Measurements from ENCODE around the gene VAV1.
"Not testable (repeated sequence)": the region's sequence is repeated elsewhere in the genome, so short reads cannot be mapped to it uniquely, and the experiment has no call there.

The VAV1 gene

DNA sequence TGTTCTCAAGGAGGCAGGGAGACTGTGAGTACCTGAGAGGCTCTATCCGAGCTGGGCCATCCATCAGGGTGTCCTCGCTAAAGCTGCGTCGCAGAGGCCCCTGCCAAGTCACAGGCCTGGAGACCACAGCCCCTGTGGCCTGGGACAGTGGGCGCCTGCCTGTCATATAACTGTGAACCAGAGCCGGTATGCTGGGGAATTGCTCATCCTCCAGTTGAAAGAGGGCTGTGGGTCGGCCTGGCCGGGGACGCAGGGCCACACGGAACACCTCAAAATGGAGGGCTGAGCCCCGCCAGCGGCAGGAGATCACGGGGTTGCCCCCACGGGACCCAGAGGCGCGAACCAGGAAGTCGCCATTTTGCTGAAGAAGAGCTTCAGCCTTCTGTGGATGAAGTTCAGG lies 11.9 kb upstream of the VAV1 start:
- DNase-seq (ENCODE audit: low read depth) = no peak

DNA sequence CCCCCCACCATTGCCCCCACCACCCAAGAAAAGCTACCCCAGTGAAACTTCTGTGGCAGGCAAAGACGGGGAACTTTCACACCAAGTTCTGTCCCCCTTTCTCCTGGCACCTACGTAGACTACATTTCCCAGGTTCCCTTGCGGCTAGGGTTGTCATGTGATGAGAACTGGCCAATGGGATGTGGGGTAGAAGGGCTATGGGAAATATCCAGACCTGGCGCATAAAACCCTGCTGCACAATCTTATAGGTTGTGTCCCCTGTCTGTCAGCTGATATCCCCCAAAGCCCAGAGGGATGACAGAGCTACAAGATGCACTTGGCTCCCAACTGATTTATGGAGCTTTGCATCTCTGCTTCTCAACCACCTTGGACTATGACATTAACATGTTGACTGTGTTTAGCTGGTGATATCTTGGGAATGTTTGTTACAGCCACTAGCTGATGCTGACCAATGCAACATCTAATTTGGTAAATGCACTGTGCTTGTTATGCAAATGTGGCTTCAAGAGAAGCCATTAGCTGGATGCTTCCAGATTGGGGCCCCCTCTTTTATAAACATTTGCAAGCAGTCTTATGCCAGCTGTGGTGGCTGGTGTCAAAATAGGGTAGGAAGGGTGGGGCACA lies 11.3 kb upstream of the VAV1 start:
- DNase-seq (ENCODE audit: low read depth) = no peak

DNA sequence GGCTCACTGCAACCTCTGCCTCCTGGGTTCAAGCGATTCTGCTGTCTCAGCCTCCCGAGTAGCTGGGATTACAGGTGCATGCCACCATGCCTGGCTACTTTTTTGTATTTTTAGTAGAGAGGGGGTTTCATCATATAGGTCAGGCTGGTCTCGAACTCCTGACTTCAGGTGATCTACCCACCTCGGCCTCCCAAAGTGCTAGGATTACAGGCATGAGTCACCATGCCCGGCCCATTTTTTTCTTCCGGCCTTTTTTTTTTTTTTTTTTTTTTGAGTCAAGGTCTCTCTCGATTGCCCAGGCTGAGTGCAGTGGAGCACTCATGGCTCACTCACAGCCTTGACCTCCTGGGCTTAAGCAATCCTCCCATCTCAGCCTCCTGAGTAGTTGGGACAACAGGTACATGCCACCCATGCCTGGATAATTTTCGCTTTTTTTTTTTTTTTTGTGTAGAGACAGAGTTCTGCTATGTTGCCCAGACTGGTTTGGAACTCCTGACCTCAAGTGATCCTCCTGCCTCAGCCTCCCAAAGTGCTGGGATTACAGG lies 10.2 kb upstream of the VAV1 start:
- DNase-seq (ENCODE audit: low read depth) = not testable (repeated sequence)

DNA sequence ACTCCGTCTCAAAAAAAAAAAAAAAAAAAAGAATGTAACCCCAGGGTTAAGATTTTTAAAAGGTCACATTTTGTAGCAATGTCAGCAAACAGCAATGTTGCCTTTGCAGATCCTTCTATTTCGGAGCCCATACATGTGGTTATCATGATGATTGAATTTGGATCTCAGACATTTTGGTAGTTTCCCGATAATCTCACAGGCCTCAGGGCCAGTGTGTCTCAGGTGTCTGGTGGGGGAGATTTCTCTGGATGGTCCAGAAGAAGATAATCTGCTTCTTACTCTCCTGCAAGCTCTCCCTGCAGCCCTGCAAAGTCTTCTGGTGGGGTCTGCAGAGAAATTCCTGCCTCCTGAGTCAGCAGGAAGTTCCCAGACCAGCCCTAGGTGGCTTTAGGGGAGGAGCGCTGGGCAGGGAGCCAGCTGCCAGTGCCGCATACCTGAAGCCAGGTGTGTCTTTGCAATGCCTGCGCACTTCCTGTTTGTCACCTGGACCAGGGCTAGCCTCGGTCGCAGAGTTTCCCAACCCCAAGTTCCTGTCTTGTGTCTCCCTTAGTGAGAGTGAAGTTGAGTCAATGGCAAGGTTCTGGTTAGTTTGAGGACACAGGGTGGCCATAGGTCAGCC lies 6.7 kb upstream of the VAV1 start:
- DNase-seq (ENCODE audit: low read depth) = no peak

DNA sequence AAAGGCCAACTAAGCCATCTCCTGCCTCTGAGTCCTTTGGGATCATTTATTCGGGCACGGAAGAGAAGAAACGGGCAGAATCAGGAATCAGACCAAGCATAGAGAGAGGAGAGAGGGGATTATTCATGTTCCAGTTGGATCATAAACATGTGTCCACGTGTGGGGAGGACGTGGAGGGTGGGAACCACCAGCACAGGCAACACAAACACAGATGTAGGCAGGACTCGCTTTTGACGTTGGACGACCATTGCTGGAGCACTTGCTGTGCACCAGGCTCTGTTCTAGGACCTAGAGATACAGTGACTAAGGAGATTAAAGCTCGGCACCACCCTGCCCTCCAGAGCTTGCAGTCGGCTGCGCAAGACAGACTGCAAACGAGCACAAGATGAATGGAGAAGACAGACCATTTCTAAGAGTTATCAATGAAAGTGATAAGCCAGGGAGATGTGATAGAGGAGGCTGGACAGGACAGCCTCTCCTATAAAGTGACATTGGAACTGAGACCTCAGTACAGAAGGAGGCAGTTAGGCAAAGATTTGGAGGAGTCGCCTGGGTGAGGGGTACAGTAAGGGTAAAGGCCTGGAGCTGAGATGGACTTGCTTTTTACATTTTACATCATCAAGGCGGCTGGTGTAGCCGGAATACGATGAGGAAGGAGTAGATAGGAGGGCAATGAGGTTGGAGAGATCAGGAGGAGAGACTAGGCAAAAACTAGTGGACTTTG lies 6.0 kb upstream of the VAV1 start:
- no peak for DNase-seq (ENCODE audit: low read depth)

DNA sequence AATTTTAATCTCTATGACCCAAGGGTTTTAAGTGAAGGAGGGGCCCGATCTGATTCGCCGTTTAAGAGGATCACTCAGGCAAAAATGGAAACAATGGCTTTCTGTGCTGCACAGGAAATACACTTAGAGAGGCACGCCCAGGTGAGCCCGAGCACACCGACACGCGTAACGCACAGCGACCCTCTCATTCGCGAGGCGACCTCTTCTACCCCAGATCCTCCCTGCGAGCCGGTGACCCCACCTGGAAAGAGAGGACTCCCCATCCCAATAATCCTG lies 5.5 kb upstream of the VAV1 start:
- no peak for DNase-seq (ENCODE audit: low read depth)

DNA sequence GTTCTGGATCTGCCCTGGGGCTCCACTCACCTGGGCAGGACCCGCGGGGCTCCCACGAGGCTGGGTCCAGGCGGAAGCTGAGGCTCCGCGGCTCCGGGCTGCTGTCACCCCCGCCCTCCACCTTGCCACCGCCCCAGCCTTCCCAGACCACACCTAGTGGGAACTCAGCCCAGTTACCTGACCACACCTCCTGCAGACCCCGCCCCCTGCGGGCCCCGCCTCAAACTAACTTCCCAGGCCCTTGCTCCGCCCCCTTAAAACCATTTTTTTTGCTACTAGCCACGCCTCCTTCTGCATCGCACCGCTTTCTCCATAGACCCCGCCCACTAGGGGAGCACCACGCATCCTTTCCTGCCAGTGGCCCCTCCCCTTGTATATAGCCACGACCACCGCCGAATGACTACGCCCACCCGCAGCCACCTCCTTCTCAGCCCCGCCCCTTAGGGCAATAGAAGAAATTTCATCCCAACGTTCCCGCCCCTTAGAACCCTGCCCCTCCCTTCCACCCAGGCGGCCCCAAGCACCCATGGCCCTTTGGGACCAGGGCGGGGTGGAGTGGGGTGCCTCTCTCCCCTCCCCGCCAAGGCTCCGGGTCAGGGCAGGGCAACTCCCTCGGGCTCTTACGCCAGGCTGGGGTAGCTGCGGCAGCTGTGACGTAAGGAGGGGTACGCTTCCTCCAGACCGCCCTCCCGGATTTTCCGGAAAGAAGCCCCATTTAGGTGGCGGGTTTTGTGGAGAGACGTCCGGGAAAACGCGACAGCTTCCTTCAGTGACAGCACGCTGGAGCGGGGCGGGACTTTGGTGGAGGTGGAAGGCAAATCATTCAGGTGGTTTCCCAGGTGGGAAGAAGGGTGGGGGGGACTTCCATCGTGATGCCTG lies 4.9 kb upstream of the VAV1 start, which contains the start of gene SH2D3A:
Gene SH2D3A, minus strand, starts transcription at position 79 of the 879 bp plus-strand sequence. CDS start 3,687 bp downstream, outside the sequence.
- DNase-seq (ENCODE audit: low read depth) = peak; percentile 84

DNA sequence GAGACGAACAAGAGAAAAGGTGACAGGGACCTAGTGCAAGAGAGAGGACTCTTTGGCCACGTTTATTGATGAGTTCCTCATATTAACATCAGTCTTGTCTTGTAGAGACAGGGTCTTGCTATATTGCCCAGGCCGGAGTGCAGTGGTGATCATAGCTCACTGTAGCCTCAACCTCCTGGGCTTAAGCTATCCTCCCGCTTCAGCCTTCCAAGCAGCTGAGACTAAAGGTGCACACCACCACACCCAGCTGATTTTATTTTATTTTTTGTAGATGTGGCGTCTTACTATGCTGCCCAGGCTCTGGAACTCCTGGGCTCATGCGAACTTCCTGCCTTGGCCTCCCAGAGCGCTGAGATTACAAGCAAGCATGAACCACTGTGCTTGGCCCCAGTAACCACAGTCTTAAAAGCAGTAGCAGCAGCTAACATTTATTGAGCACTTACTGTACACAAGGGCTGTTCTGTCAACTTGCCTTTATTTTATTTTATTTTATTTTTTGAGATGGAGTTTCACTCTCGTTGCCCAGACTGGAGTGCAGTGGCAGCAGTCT lies 4.2 kb upstream of the VAV1 start:
- DNase-seq (ENCODE audit: low read depth) = no peak

DNA sequence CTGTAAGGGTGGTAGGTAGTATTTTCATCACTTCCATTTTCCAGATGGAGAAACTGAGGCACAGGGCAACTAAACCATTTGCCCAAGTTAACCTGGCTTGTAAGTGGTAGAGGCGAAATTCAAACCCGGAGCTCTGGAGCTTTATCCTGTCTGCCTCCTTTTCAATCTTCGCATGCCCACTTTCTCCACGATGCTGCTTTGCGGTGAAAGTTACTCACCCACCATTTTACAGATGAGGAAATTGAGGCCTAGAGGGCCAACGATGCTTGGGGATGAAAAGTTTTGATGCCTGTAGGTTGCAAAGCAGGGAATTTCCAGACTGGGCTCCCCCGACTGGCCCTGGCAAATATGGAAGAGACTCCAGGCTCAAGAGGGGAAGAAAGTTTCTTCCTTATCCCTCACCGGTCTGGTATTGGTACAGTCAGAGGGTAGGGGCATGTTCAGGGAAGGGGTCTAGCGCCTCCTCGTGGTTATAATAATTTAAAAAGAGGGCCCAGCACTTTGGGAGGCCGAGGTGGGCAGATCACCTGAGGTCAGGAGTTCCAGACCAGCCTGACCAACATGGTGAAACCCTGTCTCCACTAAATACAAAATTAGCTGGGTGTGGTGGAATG lies 3.4 kb upstream of the VAV1 start:
- DNase-seq (ENCODE audit: low read depth) = no peak

DNA sequence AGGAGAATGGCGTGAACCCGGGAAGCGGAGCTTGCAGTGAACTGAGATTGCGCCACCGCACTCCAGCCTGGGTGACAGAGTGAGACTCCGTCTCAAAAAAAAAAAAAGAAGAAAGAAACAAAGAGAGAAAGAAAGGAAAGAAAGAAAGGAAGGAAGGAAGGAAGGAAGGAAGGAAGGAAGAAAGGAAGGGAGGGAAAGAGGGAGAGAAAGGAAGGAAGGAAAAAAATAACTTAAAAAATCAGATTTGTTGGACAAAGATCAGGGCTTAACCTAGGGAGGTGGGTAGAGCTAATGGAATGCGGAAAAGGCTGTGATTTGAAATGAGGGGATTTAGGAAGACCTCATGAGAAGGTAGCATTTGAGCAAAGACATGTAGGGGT lies 870 bp upstream of the VAV1 start:
- DNase-seq (ENCODE audit: low read depth) = not testable (repeated sequence)

DNA sequence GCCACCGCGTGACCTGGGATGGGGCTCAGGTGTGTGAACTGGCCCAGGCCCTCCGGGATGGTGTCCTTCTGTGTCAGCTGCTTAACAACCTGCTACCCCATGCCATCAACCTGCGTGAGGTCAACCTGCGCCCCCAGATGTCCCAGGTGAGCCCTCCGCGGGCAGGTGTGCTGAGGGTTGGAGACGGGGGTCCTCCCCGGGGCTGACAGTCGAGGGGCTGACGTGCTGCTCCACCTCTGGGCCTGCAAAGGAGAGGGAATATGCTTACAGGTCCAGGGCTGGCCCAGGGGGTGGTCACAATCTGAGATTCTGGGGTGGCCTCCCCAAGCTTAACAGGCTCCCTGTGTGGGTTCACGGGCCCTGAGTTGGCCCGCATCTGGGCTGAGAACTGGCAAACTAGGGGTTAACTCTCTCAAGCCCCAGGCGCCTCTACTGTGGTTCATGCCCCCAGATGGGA lies 386 bp downstream of the VAV1 start:
- DNase-seq (ENCODE audit: low read depth) = no peak

DNA sequence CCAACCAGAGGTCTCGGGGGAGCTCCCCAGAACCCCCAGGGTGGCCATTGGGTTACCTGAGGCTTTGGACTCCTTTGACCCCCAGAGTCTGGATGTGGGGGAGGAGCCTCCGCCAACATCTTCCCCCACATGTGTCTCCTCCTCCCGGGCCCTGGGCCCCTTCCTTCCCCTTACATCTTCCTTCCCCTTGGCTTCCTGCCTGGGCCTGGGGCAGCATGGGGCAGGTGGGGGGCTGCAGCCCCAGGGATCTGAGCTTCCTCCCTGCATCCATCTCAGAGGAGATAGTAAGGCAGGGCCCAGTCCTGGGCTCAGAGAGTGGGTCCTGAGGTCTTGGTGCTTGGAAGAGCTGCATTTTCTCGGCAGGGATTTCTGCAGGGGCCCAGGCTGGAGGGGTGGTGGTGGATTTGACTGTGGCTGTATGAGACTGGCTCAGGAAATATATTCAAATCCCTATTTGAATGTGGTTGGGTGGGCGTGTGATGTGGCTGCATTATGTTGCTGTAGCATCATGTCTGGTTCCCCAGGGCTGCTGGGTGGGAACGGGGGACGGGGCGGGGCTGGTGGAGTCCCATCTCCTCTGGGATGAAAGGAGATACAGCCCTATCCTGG lies 919 bp downstream of the VAV1 start:
- DNase-seq (ENCODE audit: low read depth) = no peak

DNA sequence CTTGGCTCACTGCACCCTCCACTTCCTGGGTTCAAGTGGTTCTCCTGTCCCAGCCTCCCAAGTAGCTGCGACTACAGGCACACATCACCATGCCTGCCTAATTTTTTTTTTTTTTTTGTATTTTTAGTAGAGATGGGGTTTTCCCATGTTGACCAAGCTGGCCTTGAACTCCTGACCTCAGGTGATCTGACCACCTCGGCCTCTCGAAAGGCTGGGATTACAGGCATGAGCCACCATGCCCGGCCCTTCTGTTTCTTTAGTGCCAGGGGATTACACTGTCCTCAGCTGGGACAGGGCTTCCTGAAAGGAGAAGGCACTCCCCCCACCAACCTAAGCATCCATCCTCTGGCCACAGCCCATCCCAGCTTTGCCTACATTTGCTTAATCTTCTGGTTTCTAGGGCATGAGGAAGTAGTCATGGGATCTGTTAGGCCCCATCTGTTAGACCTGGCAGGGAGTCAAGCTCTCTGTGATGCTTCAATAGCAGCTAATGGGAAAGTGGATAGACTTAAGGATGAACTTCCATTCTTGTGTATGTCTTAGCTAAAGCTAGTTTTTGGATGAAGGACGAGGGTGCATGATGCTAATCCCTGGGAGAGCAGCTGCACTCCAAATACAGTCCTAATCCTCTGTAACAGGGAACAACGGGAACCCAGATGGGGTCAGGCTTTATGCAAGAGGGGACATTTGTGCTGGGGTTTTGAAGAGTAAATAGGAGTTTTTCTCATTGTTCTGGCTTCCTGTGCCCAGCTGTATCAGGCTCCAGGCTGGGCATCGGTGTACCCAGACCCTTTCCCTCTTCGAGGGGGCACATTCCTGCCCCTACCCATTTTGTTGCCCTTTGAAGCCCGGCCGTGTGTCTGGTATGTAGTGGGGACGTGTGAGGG lies 2.6 kb downstream of the VAV1 start:
- DNase-seq (ENCODE audit: low read depth) = no peak

DNA sequence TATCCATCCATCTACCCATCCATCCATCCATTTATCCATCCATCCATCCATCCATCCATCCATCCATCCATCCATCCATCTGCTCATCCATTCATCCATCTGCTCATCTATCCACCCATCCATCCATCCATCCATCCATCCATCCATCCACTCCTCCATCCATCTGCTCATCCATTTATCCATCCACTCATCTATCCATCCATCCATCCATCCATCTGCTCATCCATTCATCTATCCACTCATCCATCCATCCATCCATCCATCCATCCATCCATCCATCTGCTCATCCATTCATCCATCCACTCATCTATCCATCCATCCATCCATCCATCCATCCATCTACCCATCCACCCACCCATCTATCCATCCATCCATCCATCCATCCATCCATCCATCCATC lies 3.5 kb downstream of the VAV1 start:
- not testable (repeated sequence) for DNase-seq (ENCODE audit: low read depth)

DNA sequence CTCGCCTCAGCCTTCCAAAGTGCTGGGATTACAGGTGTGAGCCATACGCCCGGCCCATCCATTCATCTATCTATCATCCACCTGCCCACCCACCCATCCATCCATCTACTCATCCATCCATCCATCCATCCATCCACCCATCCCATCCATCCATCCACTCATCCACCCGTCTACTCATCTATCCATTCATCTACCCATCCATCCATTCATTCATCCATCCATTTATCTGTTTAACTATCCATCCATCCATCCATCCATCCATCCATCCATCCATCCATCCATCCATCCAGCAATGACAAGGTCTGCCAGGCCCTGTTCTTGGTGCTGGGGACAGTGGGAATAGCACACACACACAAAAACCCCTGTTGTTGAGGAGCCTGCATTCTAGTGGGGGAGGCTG lies 4.5 kb downstream of the VAV1 start:
- no peak for DNase-seq (ENCODE audit: low read depth)

DNA sequence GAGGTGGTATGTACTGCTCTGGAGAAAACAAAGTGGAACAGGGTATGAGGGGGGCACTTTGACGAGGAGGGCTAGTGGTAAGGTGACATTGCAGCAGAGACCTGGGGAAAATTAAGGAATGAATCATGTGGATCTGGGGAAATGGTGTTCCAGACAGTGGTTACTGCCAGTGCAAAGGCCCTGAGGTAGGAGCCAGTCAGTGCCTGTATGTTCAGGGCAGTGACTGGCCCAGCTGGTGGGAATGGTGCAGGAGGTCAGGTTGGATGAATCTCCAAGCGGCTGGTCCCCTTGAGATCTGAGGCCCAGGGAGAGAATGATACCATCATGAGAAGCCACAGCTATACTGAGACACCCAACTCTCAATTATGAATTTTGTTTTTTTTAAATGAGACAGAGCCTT lies 4.9 kb downstream of the VAV1 start:
- DNase-seq (ENCODE audit: low read depth) = no peak

DNA sequence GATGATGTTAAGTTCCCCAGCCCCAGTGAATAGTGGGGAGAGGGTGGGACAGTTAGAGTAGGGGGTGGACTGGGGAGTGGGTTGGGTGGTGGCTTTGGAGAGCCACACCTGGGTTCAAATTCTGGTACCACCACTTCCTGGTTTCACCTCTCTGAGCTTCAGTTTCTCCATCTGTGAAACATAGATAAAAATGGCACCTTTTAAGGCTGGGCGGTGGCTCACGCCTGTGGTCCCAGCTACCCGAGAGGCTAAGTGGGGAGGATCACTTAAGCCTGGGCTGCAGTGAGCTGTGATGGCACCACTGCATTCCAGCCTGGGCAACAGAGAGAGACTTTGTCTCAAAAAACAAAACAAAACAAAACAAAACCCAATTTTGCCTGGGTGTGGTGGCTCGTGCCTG lies 5.9 kb downstream of the VAV1 start:
- no peak for DNase-seq (ENCODE audit: low read depth)

DNA sequence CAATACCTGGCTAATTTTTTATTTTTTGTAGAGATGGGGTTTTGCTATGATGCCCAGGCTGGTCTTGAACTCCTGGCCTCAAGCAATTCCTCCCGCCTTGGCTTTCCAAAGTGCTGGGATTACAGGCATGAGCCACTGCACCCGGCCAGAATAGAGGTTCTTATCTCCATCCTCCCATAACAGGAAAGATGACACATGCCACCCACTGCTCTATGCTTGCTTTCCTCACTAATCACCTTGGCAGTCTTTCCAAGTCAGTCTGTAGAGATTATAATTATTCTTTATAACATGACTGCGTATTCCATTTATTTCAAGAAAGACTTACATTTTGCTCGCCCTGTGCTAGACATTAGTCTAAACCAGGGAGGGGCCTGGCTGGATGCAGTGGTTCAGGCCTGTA lies 6.7 kb downstream of the VAV1 start:
- DNase-seq (ENCODE audit: low read depth) = no peak

DNA sequence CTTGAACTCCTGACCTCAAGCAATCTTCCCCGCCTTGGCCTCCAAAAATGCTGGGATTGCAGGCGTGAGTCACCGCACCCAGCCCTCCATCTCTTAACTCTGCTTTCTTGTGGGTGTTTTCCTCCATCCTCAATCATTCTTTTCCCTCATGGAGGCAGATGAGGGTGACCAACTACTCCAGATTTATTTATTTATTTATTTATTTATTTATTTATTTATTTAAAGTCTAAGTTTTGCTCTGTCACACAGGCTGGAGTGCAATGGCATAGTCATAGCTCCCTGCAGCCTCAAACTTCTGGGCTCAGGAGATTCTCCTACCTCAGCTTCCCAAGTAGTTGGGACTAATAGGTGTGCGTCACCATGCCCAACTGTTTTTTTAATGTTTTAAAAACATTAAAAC lies 14.9 kb downstream of the VAV1 start:
- DNase-seq (ENCODE audit: low read depth) = no peak

DNA sequence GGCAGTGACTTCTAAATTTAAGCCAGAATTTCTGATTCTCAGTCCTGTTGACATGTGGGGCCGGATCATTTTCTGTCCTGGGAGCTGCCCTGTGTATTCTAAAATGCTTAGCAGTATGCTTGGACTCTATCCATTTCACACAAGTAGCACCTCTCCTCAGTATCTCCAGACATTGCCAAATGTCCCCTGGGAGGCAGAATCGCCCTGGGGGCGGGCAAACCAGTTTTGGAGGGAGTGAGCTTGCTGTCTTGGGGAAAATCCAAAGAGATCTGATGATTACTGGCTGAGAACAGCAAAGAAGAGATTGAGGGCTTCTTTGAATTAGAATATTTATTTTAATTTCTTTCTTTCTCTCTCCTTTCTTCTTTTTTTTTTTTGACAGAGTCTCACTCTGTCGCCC lies 16.4 kb downstream of the VAV1 start:
- no peak for DNase-seq (ENCODE audit: low read depth)
